Heart left ventricle (tissue), 16 donors: ENCODE results near the gene CNOT6L. TPM values are rescaled to one million over a fixed set of nuclear protein-coding genes. Genes with fewer than 3 reads are reported as not detected.

ENCODE experiments used
- ATAC-seq, 4 donors: fragments of 200-7000 bp; cut with Tn5 transposase; one replicate each; pipeline ENCODE4 v1.9.1; 2020 to 2022; ENCODE audit warnings: moderate library complexity in 4 of 4, mild to moderate bottlenecking in 3 of 4, moderate number of reproducible peaks in 1 of 4
- DNase-seq, 5 donors: peaks; one replicate each; pipeline ENCODE4 v3.0.0-alpha.2; 2020
- H3K27ac ChIP-seq, 12 donors: fragments of 200-600 bp; sonication (generic) in 4 of 12; one replicate each; pipeline versions ENCODE4 v1.5.0 to v1.8.0; 2016 to 2022; ENCODE audit warnings: mild to moderate bottlenecking in 2 of 12
- H3K27me3 ChIP-seq, 9 donors: fragments of 200-600 bp; sonication (generic) in 2 of 9; one replicate each; pipeline versions ENCODE4 v1.5.1 to v1.8.0; 2016 to 2022; ENCODE audit warnings: mild to moderate bottlenecking in 3 of 9
- H3K36me3 ChIP-seq, 9 donors: fragments of 200-600 bp; sonication (generic) in 2 of 9; one replicate each; pipeline versions ENCODE4 v1.5.0 to v1.8.0; 2018 to 2022; ENCODE audit warnings: mild to moderate bottlenecking in 2 of 9
- H3K4me1 ChIP-seq, 12 donors: fragments of 200-600 bp; sonication (generic) in 4 of 12; one replicate each; pipeline versions ENCODE4 v1.5.0 to v1.8.0; 2016 to 2022; ENCODE audit warnings: mild to moderate bottlenecking in 3 of 12
- H3K4me3 ChIP-seq, 12 donors: fragments of 200-600 bp; sonication (generic) in 4 of 12; one replicate each; pipeline versions ENCODE4 v1.5.0 to v1.8.0; 2017 to 2022; ENCODE audit warnings: mild to moderate bottlenecking in 9 of 12, moderate library complexity in 4 of 12
- H3K9me3 ChIP-seq, 12 donors: fragments of 200-600 bp; sonication (generic) in 4 of 12; one replicate each; pipeline versions ENCODE4 v1.5.0 to v1.8.0; 2016 to 2022; ENCODE audit warnings: mild to moderate bottlenecking in 1 of 12
- POLR2A ChIP-seq, 2 donors: fragments of 450-650 bp; IDR thresholded peaks; one replicate each; pipeline ENCODE4 v1.6.1; 2017; ENCODE audit warnings: antibody characterized with exemption in 2 of 2, mild to moderate bottlenecking in 2 of 2, moderate library complexity in 2 of 2
- WGBS, 4 donors: extraction: QIAGEN DNeasy Blood & Tissue Kit in 2 of 4; methylation state at CpG; one replicate each; pipeline versions ENCODE4 v1.1.5 to v1.1.7; 2013 to 2018; 5-methylcytosine and 5-hydroxymethylcytosine counted together
- intact Hi-C, 10 donors: fragments of 100-400 bp; cut with DNase I; formaldehyde crosslinking; loops; one replicate each; pipeline versions ENCODE4 v1.11.1 to v1.14.2; 2022
- polyA plus RNA-seq, 2 donors: library from polyadenylated mRNA; stranded (reverse); fragments of 200-250 nt; gene quantifications; one replicate each; pipeline ENCODE4 v1.2.3, GENCODE V29; 2013
- total RNA-seq, 9 donors: library from RNA; depleted of rRNA in 2 of 9; stranded (reverse); fragments of >200 nt in 2 of 9; fragmentation: NEBNext Ultra II Directional in 3 of 9; extraction: Animal tissue kit (Norgen Biotek cat#: 25700) in 3 of 9; gene quantifications; one replicate each; pipeline versions ENCODE4 v1.1.0 to v1.2.4, GENCODE V29; 2016 to 2023
- TF ChIP-seq, protein P1 (sequence below), 12 donors: fragments of 200-600 bp; sonication (generic) in 4 of 12; IDR thresholded peaks; one replicate each; pipeline versions ENCODE4 v1.5.0 to v1.8.0; 2018 to 2022; ENCODE audit warnings: antibody characterized with exemption in 12 of 12, mild to moderate bottlenecking in 5 of 12
- donor health status: ischemic (EF 13 %, LVEDD 7.1; RV severe dilation, severe dysfunction).
- donor health status: healthy with polysubstance abuse.
- donor health status: DM: no; HTN: yes; CAD: no.
- donor health status: DM: no; HTN: no; CAD: no.
- donor health status: ischemic (EF 25% LVEDD 6.9; RV normal size, moderate dysfunction).
- donor health status: ischemic (EF 25% LVEDD 5.7; RV mildly dilated, moderate dysfunction).
- donor health status: healthy.
- donor health status: DM: yes; HTN: yes; CAD: no.
- donor health status: ischemic (EF 35%, LVEDD 5.7; RV mildly dilated, moderate dysfunction).
- donor health status: nonischemic (EF 11% LVEDD 7.7; RV severe dilation, severe dysfunction).
- donor health status: DM: yes; HTN: yes; CAD: no.
- donor health status: PGD.
- donor health status: ischemic (EF 29% LVEDD 5.4; RV normal size, mild dysfunction).
- donor health status: nonischemic (EF 23%, LVEDD 6.1; RV moderate dilation, normal function).

Gene CNOT6L
- total and polyA plus RNA-seq, 11 donors: 2.2 to 39.2 (median 18.6) TPM

DNA sequence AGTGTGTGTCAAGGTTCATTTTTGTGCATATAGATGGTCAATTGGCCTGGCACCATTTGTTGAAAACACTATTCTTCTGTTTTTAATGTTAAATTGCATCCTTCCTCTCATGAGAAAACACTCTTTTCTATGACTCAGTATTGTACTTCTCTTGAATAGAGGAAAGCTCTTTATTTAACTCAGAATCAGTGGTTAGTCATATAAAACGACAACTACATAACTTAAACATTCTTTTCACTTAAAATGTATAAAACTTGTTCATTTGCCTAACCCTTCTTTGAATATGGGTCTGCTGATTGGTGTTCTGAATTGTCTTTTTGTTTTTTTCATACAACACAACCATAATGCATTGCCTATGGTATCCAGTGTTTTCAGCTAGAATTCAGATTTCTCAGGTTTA is 26.2 kb upstream of the CNOT6L start:
- no peak overlapping the region for H3K4me3 ChIP-seq
- DNase-seq: no peak
- WGBS, 4 donors: 76 to 88% (median 84%) methylated on average over 1 of the region's 1 CpG
- intact Hi-C loops: no loop called here
- TF ChIP-seq, protein P1, sequence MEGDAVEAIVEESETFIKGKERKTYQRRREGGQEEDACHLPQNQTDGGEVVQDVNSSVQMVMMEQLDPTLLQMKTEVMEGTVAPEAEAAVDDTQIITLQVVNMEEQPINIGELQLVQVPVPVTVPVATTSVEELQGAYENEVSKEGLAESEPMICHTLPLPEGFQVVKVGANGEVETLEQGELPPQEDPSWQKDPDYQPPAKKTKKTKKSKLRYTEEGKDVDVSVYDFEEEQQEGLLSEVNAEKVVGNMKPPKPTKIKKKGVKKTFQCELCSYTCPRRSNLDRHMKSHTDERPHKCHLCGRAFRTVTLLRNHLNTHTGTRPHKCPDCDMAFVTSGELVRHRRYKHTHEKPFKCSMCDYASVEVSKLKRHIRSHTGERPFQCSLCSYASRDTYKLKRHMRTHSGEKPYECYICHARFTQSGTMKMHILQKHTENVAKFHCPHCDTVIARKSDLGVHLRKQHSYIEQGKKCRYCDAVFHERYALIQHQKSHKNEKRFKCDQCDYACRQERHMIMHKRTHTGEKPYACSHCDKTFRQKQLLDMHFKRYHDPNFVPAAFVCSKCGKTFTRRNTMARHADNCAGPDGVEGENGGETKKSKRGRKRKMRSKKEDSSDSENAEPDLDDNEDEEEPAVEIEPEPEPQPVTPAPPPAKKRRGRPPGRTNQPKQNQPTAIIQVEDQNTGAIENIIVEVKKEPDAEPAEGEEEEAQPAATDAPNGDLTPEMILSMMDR (IDR thresholded peaks at IDR 0.05): no peak
- no peak for TF ChIP-seq POLR2A (IDR thresholded peaks at IDR 0.05)
- H3K27me3 ChIP-seq: no peaks in the 10 kb centered on the region
- no peak overlapping the region for H3K27ac ChIP-seq
- H3K36me3 ChIP-seq: no peaks in the 10 kb centered on the region
- no peak for ATAC-seq
- H3K4me1 ChIP-seq: no peaks in the 10 kb centered on the region
- no peaks in the 10 kb centered on the region for H3K9me3 ChIP-seq

DNA sequence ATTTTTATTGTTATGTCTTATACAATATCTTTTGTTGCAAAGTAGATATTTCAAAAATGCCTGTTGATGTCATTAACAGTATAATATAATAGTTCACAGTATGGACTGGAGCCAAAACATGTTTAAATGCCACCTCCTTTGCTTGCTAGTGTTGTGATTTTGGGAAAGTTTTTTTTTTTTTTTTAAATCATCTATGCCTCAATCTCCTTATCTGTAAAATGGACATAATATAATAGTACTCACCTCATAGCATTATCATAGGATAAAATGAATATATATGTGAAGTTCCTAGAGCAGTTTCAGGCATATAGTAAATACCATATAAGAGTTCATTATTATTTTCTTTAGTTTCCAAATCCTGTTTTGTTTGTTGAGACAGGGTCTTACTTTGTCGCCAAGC is 25.2 kb upstream of the CNOT6L start:
- H3K9me3 ChIP-seq: no peaks in the 10 kb centered on the region
- no peaks in the 10 kb centered on the region for H3K27me3 ChIP-seq
- intact Hi-C loops: no loop called here
- no peaks in the 10 kb centered on the region for H3K36me3 ChIP-seq
- WGBS, 4 donors: 91 to 100% (median 98%) methylated on average over 1 of the region's 1 CpG
- DNase-seq: no peak
- no peaks in the 10 kb centered on the region for H3K4me1 ChIP-seq
- no peak overlapping the region for H3K4me3 ChIP-seq
- no peak for ATAC-seq
- TF ChIP-seq, protein P1 (IDR thresholded peaks at IDR 0.05): no peak
- no peak for TF ChIP-seq POLR2A (IDR thresholded peaks at IDR 0.05)
- H3K27ac ChIP-seq: no peak overlapping the region

DNA sequence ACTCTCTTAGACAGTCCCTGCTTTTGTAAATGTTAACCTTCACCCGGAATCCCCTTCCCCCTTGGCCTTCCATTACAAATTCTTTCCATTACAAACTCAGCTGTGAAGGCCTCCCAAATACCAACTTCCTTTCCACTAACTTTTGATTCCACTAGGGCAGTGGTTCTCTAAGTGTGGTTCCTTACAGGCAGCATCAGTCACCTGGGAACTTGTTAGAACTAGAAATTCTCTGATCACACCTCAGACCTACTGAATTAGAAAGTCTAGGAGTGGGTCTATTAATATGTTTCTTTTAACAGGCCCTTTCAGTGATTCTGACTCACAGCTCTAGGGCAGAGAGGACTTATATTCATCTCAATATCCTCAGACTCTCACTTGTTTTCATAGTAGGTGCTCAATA is 24.5 kb upstream of the CNOT6L start:
- DNase-seq (no peak), ATAC-seq (no peak)
- no peaks in the 10 kb centered on the region for H3K27me3 ChIP-seq
- no peak overlapping the region for H3K4me3 ChIP-seq
- no peak for TF ChIP-seq POLR2A (IDR thresholded peaks at IDR 0.05)
- TF ChIP-seq, protein P1 (IDR thresholded peaks at IDR 0.05): no peak
- no peaks in the 10 kb centered on the region for H3K9me3 ChIP-seq
- no peaks in the 10 kb centered on the region for H3K36me3 ChIP-seq
- intact Hi-C loops: no loop called here
- 33 to 58% (median 52%) methylated on average over 1 of the region's 1 CpG for WGBS, 4 donors
- no peaks in the 10 kb centered on the region for H3K4me1 ChIP-seq
- H3K27ac ChIP-seq: no peak overlapping the region

DNA sequence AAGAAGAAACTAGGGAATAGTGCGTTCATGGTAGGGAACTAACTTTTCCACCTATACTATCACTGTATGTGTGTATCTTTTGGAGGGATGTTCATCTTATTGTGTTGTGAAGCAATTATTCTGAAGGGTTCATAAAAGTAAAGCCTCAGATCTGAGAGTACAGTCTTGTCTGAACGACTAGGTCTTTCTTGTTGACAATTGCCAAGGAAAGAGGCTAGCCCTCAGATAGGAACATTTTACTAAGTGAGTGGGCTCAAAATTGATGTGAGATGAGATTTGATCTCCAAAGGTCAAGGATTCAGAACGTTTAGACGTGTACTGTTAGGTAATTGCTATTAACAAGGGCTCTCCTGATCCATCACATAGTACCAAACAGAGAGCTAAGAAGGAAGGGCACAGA is 15.2 kb upstream of the CNOT6L start:
- WGBS, 4 donors: 69 to 71% (median 69%) methylated on average over 4 of the region's 4 CpGs
- no peaks in the 10 kb centered on the region for H3K4me1 ChIP-seq
- TF ChIP-seq, protein P1 (IDR thresholded peaks at IDR 0.05): no peak
- TF ChIP-seq POLR2A (IDR thresholded peaks at IDR 0.05): no peak
- no peak overlapping the region for H3K4me3 ChIP-seq
- intact Hi-C loops: no loop called here
- H3K27ac ChIP-seq: no peak overlapping the region
- no peak for DNase-seq
- no peak for ATAC-seq
- no peaks in the 10 kb centered on the region for H3K36me3 ChIP-seq
- no peaks in the 10 kb centered on the region for H3K9me3 ChIP-seq
- no peaks in the 10 kb centered on the region for H3K27me3 ChIP-seq
